ENCODE data around the gene GARIN5A. TPM values are rescaled to one million over a fixed set of nuclear protein-coding genes. Genes with fewer than 3 reads are reported as not detected.
A peak's percentile ranks its signal among the peaks of the same experiment; 100 is the strongest.

The GARIN5A gene
- total RNA-seq, 1 donor: 0.36 TPM

GRCh38 chr19:50512999-50513745 lies 36.5 kb upstream of the GARIN5A start:
- no peak for DNase-seq (ENCODE audit: insufficient read length, low spot score, missing footprints)
- TF ChIP-seq, protein P1, sequence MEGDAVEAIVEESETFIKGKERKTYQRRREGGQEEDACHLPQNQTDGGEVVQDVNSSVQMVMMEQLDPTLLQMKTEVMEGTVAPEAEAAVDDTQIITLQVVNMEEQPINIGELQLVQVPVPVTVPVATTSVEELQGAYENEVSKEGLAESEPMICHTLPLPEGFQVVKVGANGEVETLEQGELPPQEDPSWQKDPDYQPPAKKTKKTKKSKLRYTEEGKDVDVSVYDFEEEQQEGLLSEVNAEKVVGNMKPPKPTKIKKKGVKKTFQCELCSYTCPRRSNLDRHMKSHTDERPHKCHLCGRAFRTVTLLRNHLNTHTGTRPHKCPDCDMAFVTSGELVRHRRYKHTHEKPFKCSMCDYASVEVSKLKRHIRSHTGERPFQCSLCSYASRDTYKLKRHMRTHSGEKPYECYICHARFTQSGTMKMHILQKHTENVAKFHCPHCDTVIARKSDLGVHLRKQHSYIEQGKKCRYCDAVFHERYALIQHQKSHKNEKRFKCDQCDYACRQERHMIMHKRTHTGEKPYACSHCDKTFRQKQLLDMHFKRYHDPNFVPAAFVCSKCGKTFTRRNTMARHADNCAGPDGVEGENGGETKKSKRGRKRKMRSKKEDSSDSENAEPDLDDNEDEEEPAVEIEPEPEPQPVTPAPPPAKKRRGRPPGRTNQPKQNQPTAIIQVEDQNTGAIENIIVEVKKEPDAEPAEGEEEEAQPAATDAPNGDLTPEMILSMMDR (IDR thresholded peaks at IDR 0.05; ENCODE audit: extremely low read depth, low read depth, low read length): no peak
- no peaks in the 10 kb centered on the region for H4K20me1 ChIP-seq (ENCODE audit: insufficient read depth, low read length)

DNA sequence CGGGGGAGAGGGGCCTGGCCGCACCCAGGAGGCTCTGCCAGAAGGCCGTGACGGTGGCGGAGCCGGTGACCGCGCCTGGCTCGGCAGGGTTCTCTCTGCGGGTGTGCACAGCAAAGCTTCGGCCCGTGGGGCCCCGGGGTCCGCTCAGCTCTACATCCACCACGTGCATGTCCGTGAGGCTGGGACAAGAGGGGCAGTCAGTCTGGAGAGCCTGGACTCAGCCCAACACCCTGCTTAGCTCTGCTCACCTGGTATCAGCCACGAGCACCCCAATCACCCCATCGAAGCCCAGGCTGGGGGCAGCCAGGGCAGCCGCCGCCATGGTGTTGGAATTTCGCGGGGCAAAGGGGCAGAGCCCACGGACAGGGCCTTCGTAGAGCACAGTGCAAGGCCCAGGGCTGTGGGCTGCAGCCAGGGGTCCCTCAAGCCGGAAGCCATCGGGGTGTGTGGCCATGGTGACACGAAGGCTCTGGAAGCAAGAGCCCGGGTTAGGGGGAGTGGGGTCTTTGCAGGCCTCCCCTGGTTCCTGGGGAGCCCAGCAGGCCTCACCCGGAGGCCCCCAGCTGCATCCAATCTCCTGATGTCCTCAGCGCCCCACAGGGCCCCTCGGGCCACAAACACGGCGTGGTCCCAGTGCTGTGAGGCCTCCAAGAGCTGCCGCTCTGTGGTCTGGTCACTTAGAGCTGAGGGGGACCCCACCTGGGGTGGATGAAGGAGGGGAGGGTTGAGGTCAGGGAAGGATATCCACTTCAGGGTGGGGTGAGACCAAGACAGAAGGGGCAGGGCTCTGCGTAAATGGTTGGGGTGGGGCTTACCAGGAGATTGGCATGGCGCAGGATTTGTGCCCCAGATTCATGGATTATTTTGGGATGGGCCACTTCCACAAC lies 35.7 kb upstream of the GARIN5A start:
- Histone ChIP-seq H2AFZ (ENCODE audit: low read length) (no peak overlapping the region), H3K9me3 (ENCODE audit: low read depth, low read length) (no peaks in the 10 kb centered on the region), H3K27ac (ENCODE audit: low read depth, low read length) (no peak overlapping the region), H3K36me3 (ENCODE audit: insufficient read depth, low read length) (no peaks in the 10 kb centered on the region), H3K27me3 (ENCODE audit: insufficient read depth, low read length) (no peaks in the 10 kb centered on the region), H3K79me2 (ENCODE audit: insufficient read depth, low read length) (peaks cover 8% of the 10 kb centered on the region), H3K4me3 (ENCODE audit: insufficient read depth, low read length) (no peak overlapping the region), H3K4me2 (ENCODE audit: insufficient read depth, low read length) (peak overlapping the region; percentile 96), H3K4me1 (ENCODE audit: insufficient read depth, low read length) (peaks cover 8% of the 10 kb centered on the region), H4K20me1 (ENCODE audit: insufficient read depth, low read length) (no peaks in the 10 kb centered on the region)
- TF ChIP-seq, protein P1 (IDR thresholded peaks at IDR 0.05; ENCODE audit: extremely low read depth, low read depth, low read length): no peak
- DNase-seq (ENCODE audit: insufficient read length, low spot score, missing footprints): no peak

More at GRCh38 chr19:50512999-50513745, 36.5 kb upstream of the GARIN5A start:
- Histone ChIP-seq H3K4me1 (ENCODE audit: insufficient read depth, low read length) (peaks cover 8% of the 10 kb centered on the region), H3K36me3 (ENCODE audit: insufficient read depth, low read length) (no peaks in the 10 kb centered on the region), H3K4me2 (ENCODE audit: insufficient read depth, low read length) (no peak overlapping the region), H2AFZ (ENCODE audit: low read length) (no peak overlapping the region), H3K9me3 (ENCODE audit: low read depth, low read length) (no peaks in the 10 kb centered on the region), H3K4me3 (ENCODE audit: insufficient read depth, low read length) (no peak overlapping the region), H3K27me3 (ENCODE audit: insufficient read depth, low read length) (no peaks in the 10 kb centered on the region), H3K27ac (ENCODE audit: low read depth, low read length) (no peak overlapping the region), H3K79me2 (ENCODE audit: insufficient read depth, low read length) (peaks cover 8% of the 10 kb centered on the region)

GRCh38 chr19:50511069-50511822 lies 34.6 kb upstream of the GARIN5A start, which contains the start of gene JOSD2:
JOSD2 (minus strand) TSS chr19:50511191; CDS start chr19:50510431, 760 bp downstream.
- Histone ChIP-seq H3K27ac (ENCODE audit: low read depth, low read length) (peak within 1 kb of the TSS; percentile 51), H3K4me1 (ENCODE audit: insufficient read depth, low read length) (peaks cover 8% of the 10 kb centered on the region), H3K27me3 (ENCODE audit: insufficient read depth, low read length) (no peaks in the 10 kb centered on the region), H3K79me2 (ENCODE audit: insufficient read depth, low read length) (peaks cover 8% of the 10 kb centered on the region), H4K20me1 (ENCODE audit: insufficient read depth, low read length) (no peaks in the 10 kb centered on the region), H2AFZ (ENCODE audit: low read length) (peak within 1 kb of the TSS; percentile 90), H3K36me3 (ENCODE audit: insufficient read depth, low read length) (no peaks in the 10 kb centered on the region), H3K4me3 (ENCODE audit: insufficient read depth, low read length) (peak within 1 kb of the TSS; percentile 96), H3K4me2 (ENCODE audit: insufficient read depth, low read length) (peak within 1 kb of the TSS; percentile 96), H3K9me3 (ENCODE audit: low read depth, low read length) (no peaks in the 10 kb centered on the region)
- DNase-seq (ENCODE audit: insufficient read length, low spot score, missing footprints): peak; percentile 100
- TF ChIP-seq, protein P1 (IDR thresholded peaks at IDR 0.05; ENCODE audit: extremely low read depth, low read depth, low read length): no peak
